Activated naive CD8-positive, alpha-beta T cell treated with anti-CD3 and anti-CD28 coated beads, Interleukin-2, amount 50 U/mL, for 16 hours (primary cell): Measurements from ENCODE around the gene EBF3.

Experiments used
- DNase-seq: peaks from one replicate; pipeline ENCODE4 v3.0.0-alpha.2; 2020; ENCODE audit warnings: low read depth, low spot score

EBF3 gene

DNA sequence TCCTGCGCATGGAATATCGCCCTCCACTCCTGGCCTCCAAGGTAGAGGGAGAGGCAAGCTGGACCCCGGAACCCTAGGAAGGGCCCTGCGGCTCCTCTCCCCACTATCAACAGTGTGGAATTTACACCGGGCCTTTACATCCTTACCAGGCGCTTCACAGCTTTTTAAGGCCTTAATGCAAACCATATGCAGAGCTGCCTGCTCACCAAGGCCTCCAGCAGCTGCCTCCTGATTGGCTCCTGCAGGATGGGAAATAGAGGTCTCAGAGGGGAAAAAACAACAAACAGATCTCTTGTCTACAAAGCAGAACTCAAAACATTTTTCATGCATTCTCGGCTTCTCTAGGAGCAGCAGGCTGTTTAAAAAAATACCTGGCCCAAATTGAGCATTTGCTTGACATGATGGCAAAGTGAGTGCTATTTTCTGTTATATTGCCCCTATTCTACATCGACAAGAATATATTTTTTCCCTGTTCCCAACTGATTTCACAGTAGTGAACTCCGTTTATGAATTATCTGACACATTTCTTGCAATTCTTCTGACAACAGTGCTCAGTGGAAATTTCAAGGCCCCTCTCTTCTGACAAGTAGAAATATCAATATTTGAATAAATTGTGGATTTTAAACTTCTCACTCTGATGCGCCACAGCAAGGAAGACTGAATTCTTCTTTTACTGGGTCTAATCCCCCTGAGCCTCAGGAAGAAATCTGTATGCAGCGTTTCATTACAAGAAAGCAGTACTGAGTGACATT lies 51.7 kb downstream of the EBF3 start:
- DNase-seq = no peak

DNA sequence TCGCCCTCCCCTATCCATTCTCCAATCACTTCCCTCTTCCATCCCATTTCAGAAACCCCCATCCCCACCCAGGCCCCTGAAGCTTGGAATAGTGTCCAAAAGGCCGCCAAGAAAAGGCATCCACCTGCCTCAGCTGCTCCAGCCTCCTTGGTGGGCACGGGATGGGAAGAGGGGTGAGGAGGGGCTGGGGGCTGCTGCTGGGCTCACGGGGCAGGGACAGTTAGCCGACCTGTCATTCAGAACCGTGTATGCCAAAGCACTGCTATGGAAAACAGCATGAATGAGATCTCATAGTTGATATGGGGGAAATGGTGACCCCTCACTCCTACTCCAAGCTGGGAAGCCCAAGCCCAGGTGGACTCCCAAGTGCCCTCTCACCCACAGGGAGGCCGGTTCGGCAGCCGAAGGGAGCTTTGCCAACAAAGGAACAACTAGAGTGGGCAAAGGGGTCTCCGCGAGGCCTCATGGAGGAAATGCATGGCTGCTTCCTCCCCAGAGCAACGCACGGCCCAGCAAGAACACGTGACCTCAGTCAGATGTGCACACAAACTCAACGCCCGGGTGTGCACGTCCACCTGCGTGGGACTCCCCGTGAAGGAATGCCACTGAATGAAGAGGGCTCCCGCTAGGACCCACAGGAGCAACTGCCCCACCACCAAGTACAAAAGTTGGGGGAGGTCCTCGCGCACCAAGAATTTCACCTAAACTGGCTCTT lies 52.5 kb downstream of the EBF3 start:
- no peak for DNase-seq

DNA sequence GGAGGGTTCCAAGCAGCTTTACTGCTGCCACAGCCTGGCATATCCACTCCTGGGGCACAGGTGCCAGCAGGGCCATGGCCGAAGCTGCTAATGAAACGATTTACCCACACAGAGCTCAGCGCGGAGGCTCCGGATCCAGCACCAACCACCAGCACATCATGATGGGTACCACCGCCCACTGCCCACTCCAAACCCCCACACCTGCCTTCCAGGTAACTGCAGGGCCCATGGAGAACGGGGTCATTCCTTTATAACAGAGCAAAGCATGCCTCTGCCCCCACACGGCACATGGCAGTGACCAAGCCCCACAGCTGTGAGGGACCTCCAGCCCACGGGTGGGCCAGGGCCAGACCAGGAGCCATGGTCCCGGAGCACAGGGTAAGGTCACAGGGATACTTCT lies 53.2 kb downstream of the EBF3 start:
- DNase-seq = no peak

DNA sequence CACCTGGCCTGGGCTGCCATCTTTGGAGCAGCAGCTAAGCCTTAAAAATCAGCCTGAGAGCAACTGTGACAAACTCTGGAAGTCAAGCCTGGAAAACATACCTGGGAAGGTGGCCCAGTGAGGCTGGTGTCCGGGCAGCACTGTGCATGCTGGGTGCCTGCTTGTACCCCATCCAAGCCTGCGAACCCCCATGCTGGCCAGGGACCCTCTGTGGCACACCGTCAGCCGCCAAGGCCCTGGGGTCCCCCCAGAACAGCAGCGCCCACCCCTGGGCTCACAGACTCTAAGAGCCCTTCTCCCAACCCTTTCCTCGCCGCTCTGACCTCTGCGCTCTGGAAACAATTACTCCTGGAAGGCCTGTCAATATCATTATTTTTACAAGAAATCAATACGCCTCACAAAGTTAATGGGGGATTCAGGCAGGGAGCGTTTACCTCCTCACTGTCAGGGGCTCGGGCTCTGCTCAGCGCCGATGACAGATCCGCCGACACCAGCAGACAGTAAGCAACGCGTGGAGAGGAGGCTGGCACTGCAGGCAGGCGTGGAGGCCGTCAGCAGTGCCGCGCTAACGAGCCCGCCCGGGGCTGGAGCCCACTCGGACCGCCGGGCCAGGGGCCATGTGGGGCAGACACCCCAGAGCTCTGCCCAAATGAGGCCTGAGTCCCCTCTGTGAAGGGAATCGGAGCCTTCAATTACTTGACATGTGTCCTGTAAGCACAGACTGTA lies 54.4 kb downstream of the EBF3 start:
- no peak for DNase-seq

DNA sequence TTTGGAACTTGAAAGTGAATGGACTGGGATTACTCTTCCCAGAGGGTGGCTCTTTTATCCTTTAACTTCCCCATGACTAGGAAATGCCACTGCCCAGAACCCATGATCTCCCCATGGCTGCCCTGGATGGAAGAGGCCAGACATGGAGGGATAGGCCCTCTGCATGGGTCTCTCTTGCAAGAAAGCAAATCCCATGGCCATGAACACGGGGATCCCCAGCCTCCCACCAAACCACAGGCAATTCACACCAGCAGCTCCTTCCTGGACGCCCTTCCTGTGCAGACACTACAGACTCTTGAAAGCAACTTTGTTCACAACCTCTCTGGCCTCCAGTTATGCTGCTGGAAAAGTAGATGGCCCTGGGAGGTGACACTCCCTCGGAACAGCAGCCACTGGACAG lies 55.0 kb downstream of the EBF3 start:
- no peak for DNase-seq

DNA sequence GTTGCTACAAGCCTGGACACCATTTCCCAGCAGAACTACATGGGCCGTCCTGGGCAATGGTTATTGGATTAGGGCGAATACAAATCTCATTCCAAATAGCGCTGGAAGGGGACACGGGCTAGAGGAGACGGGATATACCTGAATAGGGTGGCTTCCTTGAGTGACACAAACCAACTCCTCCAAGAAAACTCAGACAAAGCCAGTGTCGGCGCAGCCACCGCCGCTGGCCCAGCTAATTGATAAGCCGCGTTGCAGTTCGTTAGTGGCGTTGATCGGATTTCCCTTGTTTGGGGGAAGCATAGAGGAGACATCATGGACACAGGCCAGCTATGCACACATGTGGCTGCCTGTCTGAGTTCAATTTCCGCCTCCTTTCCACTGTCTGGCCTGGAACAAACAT lies 55.7 kb downstream of the EBF3 start:
- no peak for DNase-seq

DNA sequence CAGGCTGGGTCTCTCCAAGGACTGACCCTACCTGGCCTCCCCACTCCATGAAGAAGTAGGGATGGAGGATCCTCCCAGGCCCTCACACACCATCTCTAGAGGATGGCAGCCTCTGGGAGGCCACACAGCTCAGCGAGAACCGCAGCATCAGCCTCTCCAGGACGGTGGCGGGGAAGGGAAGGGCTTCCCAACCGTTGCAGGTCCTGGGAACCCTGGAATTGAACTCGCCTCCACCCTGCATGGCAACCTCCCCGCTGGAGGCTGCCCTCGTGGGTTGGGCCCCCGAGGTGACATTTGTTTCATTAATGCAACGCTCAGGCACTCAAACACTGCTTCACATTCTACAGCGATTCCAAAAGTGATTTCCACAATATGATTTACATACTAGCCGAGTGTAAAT lies 58.5 kb downstream of the EBF3 start:
- no peak for DNase-seq

DNA sequence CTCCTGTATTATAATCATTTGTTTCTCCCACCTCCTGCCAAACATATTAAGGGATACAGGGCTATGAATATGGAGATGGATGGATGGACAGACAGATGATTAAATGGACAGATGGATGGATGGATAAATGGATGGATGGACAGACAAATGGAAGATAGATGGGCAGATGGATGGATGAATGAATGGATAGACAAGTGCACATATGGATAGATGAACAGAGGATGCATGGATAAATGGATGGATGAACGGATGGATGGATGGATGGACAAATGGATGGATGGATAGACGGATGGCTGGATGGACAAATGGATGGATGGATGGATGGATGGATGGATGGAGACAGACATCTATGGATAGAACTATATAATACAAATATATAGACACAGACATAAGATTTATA lies 59.8 kb downstream of the EBF3 start:
- DNase-seq = no peak

DNA sequence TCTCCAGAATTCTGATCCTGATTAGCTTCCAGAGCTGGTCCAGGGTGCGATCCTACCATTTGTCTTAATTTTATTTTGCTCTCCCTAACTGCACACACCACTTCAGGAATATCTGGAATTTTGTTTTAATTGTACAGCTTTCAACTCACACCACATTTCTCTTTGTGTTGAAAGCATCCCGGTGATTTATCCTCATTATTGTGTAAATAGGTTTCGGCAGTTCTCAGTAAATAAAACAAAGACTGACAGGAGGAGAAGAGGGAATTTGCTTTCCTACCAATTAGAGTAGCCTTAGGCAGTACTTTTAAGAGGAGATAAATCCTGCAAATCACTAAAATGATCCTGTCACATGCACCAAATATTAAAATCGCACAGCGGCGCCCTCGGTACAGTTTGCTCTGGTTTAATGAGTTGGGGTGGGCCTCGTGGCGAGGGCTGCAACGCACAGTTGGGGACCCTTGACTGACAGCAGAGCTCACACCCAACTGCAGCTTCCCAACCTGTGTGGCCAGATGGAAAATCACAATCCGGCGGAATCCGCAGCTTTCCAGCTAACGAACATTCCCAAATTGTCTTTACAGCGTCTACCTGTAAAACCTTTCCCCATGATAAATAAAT lies 62.6 kb downstream of the EBF3 start:
- no peak for DNase-seq

DNA sequence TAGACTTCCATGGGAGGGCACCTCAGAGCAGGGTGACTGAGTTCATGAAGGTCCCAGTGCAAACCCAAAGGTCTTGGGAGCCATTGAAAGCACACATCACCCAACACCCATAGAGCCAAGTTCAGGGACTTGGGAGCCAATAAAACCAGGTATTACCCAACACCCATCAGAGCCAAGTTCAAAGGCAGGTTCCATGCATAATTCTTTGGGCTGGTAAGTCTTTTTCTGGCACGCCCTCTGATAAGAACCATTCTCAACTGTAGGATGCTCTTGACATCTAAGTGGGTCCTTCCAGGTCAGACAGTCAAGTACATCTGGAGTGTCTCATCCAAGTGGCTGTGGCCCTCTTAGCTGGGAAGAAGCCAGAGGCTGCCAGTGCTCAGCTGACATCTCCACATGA lies 63.2 kb downstream of the EBF3 start:
- no peak for DNase-seq

DNA sequence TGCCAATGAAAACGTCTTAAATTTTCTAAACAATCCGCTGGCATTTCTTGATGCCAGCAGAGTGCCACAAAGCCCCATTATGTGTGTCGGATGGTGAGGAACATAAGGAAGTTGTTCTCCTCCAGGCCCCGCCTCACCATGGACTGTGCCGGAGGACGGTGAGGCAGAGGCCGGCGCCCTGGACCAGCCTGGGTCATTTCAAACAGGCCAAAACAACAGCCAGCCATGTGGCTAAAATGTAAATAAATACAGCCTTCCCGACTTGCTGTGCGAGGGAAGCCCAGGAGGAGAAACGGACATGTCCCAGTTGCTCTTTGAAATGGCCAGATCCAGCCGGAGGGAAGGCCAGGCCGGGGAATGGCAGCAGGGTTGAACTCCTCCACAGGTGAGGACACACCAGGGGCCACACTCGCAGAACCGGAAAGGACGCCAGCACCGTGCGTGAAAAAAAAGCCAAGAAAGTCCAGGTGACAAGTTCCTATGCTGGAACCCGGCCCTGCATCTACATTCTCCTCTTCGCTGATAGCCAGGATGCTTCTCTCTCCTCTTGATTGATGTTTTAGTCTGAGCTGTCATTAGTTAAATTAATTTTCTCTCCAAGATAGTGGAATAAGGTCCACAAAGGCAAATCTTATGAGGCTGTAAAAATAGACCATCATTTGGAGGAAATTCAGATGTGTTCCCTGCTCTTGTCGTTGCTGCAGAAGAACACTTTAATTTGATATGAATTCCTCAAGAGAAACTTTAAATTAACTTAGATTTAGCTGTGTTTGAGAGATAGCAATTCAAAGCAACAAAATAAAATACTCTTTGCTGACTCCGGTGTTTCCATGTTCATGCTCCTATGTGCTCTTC lies 64.6 kb downstream of the EBF3 start:
- no peak for DNase-seq

DNA sequence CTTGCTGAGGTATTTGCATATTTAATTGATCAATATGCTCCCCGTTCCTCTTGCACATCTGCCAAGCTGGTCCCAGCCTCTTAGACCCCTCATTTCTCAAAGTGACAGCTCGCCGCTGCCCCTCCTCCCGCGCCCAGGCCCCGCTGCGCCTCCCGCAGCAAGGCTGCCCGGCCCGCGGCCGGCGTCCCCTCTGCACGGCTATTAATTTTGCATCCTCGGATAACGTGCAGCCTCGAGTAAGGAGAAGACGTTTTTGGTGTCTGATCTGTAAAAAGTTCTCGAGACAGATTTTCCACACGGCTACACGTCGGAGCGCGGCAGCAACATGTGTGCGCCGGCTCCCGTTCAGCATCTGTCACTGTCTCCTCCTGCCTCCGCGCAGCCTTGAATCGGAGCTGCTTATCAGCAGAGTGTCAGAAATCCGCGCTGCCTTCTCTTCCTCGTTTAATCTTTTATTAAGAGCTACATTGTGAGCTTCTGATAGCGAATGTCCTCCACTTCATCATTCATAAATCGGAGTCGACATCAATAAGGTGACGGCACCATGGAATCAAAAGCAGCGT lies 65.3 kb downstream of the EBF3 start:
- no peak for DNase-seq

DNA sequence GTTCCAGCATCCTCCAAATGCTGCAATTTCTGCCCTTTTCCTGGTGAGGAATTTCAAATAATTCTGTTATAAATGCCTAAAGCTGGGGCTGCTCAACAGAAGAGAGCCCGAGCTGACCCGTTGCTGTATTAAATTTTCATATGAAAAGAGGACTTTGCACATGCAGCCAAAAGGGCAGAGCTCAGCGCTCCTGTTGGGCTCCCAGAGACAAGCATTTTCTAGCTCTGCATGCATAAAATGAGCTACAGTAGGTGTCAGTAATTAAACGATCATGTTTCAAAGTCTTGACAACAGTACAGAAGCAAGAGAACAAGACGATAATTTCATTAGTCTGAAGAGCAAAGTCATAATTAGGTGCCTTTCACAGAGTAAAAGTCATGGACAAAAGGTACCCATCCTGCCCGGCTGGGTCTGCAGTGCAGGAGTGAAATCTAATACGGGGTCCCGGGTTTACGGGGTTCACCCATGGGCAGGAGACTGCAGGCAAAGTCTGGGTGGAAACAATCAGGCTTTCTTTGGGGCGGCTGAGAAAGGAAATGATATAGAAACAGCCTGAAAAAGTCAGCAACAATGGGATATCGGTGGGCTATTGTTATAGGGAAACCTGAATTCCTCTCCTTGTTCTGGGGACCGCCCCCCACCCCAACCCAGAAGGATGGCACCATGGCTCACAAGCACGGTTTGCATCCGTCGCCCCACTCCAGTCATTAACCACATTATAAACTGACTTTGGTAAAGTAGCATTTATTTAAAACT lies 66.0 kb downstream of the EBF3 start:
- DNase-seq = no peak

DNA sequence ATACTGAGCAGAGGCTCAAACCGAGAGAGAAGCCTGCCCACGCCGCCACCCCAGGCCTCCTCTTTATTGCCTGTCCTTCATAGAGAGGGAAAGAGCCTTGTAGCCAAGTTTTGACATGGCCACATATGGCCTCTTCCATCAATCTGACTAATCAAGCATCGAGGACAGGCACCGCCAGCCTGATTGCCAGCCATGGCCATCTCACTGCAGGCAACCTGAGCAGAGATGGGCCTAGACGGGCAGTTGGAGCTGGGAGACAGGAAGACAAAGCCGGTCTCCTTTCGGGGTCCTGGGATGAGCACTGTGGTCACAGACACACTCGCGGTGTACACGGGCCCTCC lies 67.2 kb downstream of the EBF3 start:
- DNase-seq = no peak

DNA sequence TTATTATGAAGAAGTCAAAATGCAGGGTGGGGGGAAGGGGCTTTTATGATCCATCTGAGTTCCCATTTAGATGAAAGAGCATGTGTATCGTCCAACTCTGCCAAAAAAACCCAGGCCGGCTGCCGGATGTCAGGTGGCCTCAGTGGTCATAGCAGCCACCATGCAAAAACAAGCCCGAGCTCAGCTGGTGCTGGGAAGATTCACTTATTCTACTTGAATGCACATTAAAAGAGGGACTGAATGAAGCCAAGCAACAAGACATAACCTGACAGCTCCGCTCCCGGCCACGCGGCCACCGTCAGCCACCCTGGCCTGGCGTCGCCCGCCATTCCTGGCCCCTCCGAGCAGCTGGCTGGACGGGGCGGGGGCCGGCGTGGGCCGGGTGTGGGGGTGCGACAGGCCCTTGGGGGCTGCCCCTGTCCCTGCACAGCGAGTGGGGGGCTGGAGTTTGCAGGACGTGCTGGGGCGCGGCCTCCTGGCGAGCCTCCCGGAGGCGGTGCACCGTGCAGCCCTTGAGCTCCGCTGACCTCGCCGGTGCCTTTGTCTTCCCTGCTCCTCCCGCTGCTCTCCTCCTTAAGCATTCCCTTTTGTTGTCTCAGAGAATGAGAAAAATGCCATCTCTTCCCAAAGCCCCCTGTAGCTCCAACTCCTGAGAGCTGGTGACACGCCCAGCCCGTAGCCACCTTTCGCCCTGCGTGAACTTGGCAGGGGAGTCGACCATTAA lies 67.8 kb downstream of the EBF3 start:
- no peak for DNase-seq

DNA sequence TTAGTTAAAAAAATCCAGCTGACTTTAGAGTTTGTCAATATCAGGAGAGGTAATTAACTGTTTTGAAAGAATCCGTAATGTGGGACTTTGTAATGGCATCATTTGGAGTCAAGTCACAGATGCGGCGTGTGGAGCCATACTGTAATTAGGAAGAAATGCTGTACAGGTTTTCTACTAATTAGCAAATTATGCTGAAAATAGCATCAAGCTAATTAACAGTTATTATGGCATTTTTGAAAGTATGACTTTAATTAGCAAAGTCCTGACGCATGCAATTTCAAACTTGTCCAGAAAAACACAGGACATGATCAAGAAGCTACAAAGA lies 68.3 kb downstream of the EBF3 start:
- DNase-seq = no peak

DNA sequence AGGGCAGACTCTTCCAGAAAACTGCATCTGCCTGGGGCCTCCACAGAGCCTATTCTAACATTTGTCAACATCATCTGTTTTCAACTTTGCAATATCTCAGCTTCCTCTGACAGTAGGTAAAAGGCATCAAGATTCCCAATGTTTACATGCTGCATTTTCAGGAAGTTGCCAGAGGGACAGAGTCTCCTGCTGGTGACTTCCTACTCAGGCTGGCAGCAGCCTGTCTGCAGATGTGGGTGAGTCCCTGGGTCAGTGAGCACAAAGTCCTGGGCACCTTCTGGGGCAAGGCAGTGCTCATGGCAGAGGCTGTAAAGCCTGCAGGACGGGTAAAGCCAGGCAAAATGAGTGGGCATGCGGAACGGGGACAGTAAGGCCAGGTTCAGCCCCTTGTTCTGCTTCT lies 69.4 kb downstream of the EBF3 start:
- DNase-seq = no peak

DNA sequence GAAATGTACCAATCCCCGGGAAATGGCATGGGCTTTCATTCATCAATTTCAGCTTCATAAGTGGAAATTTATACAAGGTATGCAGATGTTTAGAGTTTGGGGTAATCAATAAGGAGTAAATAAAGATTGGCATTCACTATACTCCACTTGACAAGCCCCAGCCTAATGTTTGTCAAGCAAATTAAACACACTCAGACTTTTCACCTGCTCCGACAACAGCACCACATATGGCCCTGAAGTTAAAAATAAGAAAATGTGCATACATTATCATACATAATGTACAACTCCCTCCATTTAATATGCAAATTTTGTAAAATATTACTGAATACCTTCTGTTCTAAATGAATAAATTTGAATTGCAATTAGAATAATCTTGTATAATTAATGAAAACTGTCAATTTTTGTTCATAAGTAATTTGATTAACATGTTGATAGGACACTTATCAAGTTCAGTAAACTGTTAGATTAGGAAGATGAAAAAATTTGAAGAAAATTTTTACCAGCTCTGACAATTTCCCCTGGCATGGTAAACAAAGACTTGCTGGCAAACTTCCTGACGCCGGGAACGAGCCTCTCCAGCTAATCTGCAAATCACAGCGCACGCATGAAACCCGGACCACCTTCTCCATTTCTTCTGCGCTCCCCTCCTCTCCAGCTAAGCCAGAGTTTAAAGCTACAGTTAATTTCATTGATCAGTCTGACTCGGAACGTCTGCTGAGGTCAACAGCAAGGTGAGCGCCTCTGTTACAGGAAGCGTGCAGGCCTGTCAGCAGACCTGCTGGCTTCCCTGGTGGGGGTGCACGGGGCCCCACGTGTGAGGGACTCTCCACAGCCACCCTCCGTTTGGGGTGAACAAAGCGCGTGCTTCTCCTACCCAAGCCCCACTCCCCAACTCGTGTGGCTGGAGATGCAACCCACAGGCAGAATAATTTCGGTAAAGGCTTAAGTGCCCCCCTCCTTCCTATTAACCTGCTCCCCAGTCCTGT lies 70.7 kb downstream of the EBF3 start:
- no peak for DNase-seq

DNA sequence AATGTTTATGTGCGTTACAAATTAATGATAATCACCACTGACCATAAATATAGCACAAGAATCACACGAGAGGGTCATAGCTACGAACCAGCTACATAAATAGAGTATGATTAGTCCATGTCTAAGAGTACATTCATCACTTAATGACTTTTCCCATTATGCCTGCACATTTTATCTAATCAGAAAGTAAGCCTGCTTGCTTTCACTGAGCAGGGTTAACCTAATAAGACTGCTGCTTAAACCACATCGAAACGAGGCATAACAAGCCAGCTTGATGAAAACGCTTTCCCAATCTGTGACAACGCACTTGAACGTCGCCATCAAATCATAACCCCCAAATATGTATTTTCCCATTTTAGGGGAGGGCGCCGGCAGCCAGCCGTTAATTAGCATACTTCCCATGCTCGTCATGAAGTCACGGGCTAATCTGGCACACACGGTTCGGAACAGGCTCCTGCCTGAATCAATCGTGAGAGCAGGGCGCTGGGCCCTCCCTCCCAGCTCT lies 71.5 kb downstream of the EBF3 start:
- no peak for DNase-seq
